ENCODE data around the gene PODXL. TPM values are rescaled to one million over a fixed set of nuclear protein-coding genes. Genes with fewer than 3 reads are reported as not detected.

Gene PODXL
- total RNA-seq, 1 experiment from 2014 or later, result 37.5 TPM

DNA sequence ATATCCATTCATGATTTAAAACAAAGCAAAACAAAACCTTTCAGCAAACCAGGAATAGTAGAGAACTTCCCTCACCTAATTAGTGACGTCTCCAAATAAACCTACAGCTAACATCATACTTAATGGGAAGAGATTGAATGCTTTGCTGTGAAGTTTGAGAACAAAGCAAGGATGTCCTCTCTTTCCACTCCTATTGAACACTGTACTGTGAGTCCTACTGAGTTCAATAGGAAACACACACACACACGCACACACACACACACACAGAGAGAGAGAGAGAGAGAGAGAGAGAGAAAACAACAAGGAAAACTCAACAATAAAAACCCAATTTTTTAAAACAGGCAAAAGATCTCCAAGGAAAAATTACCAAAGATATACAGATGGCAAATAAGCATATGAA, 32.3 kb downstream of the PODXL start:
- no peak for ATAC-seq
- Histone ChIP-seq H3K27me3 (ENCODE audit: insufficient read depth, low read length) (no peaks in the 10 kb centered on the region), H3K9me2 (ENCODE audit: insufficient read depth) (no peaks in the 10 kb centered on the region), H3K9me3 (ENCODE audit: control insufficient read depth in 1 of 2, insufficient read depth in 1 of 2, low read depth in 1 of 2, low read length in 2 of 2) (no peaks in the 10 kb centered on the region), H3K36me3 (ENCODE audit: control insufficient read depth in 1 of 2, insufficient read depth in 2 of 2, low read length in 2 of 2) (no peaks in the 10 kb centered on the region), H2AFZ (ENCODE audit: low read depth, low read length, poor library complexity, severe bottlenecking) (no peak overlapping the region), H3K4me1 (ENCODE audit: control insufficient read depth in 1 of 2, insufficient read depth in 2 of 2, low read length in 2 of 2) (peaks cover 23 to 29% of the 10 kb centered on the region in 2 experiments), H4K20me1 (ENCODE audit: insufficient read depth) (no peaks in the 10 kb centered on the region), H3K9ac (ENCODE audit: low read length) (no peak overlapping the region), H3K4me3 (replicated peaks in 1 of 2; ENCODE audit: low read depth in 1 of 2, low read length in 2 of 2) (no peak overlapping the region), H3K79me2 (ENCODE audit: insufficient read depth, low read length) (peaks cover 3% of the 10 kb centered on the region; the same call in 1 of the 2 replicates), H3K4me2 (ENCODE audit: low read length) (no peak overlapping the region), H3K27ac (ENCODE audit: low read depth, low read length) (no peak overlapping the region)
- no peak for TF ChIP-seq POLR2AphosphoS5 (IDR thresholded peaks at IDR 0.05; ENCODE audit: low read depth, low read length)
- TF ChIP-seq SP1 (IDR thresholded peaks at IDR 0.05; ENCODE audit: low read depth), result no peak
- intact Hi-C loops (cut with micrococcal nuclease), result no loop called here
- ChIA-PET RAD21 (ENCODE audit: low non-redundant PET in 1 of 2, low total read pairs in 2 of 2, uncharacterized antibody in 2 of 2, unreplicated experiment in 2 of 2) (no interaction called here), CTCF (no interaction called here), POLR2A (no interaction called here)
- DNase-seq (ENCODE audit: low read depth, low spot score), result no peak
- BruUV-seq (replicated peaks), result no TSS peak

DNA sequence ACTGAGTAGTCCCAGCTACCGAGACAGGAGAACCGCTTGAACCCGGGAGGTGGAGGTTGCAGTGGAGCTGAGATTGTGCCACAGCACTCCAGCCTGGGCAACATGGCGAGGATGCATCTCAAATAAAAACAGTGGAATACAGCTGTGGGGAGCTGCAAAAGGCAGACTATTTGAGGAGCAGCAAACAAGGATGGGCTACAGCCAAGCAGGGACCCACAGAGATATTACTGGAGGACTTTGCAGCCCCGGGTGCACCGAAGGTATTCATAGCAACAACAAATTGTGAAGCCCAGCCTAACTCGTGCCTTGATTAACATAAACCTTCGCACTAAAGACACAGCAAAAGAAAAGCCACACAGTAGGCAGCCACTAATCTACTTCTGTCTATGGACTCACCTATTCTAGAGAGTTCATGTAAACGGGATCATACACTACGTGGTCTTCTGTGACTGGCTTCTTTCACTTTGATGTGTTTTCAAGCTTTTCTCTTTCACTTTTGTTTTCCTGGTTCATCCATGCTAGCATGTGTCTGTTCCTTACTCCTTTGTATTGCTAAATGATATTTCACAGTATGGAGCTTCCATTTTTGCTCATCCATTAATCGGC, 34.0 kb downstream of the PODXL start:
- H3K27me3 ChIP-seq (ENCODE audit: insufficient read depth, low read length), result no peaks in the 10 kb centered on the region
- H3K9ac ChIP-seq (ENCODE audit: low read length), result no peak overlapping the region
- intact Hi-C loops (cut with micrococcal nuclease), result no loop called here
- H3K36me3 ChIP-seq (ENCODE audit: control insufficient read depth in 1 of 2, insufficient read depth in 2 of 2, low read length in 2 of 2), result no peaks in the 10 kb centered on the region
- POLR2A ChIA-PET, result no interaction called here
- H3K9me3 ChIP-seq (ENCODE audit: control insufficient read depth in 1 of 2, insufficient read depth in 1 of 2, low read depth in 1 of 2, low read length in 2 of 2), result no peaks in the 10 kb centered on the region
- RAD21 ChIA-PET (ENCODE audit: low non-redundant PET in 1 of 2, low total read pairs in 2 of 2, uncharacterized antibody in 2 of 2, unreplicated experiment in 2 of 2), result no interaction called here
- no TSS peak for BruUV-seq (replicated peaks)
- peak overlapping the region; percentile 62 for H3K4me2 ChIP-seq (ENCODE audit: low read length)
- no peak overlapping the region for H2AFZ ChIP-seq (ENCODE audit: low read depth, low read length, poor library complexity, severe bottlenecking)
- H3K27ac ChIP-seq (ENCODE audit: low read depth, low read length), result peak overlapping the region; percentile 66
- TF ChIP-seq CBX3 (IDR thresholded peaks at IDR 0.05; ENCODE audit: low read depth) (no peak), ZNF274 (IDR thresholded peaks at IDR 0.05; ENCODE audit: low read depth, low read length) (no peak), MAX (IDR thresholded peaks at IDR 0.05) (no peak)
- no peak for DNase-seq (ENCODE audit: low read depth, low spot score)
- H3K9me2 ChIP-seq (ENCODE audit: insufficient read depth), result no peaks in the 10 kb centered on the region
- H3K79me2 ChIP-seq (ENCODE audit: insufficient read depth, low read length), result peaks cover under 1% of the 10 kb centered on the region; the same call in 1 of the 2 replicates
- H3K4me1 ChIP-seq (ENCODE audit: control insufficient read depth in 1 of 2, insufficient read depth in 2 of 2, low read length in 2 of 2), result peaks cover 23 to 29% of the 10 kb centered on the region in 2 experiments
- CTCF ChIA-PET, result interaction anchor here (1.5 kb wide), 1 partner anchor 24 kb away, joined by 6 read pairs; no protein-coding TSS in a partner anchor
- no peak overlapping the region for H3K4me3 ChIP-seq (replicated peaks in 1 of 2; ENCODE audit: low read depth in 1 of 2, low read length in 2 of 2)
- no peak for ATAC-seq
- H4K20me1 ChIP-seq (ENCODE audit: insufficient read depth), result no peaks in the 10 kb centered on the region

Data from HCT116 (cell line).